PC-3 (cell line): ENCODE measurements around the gene SELE. TPM values are rescaled to one million over a fixed set of nuclear protein-coding genes. Genes with fewer than 3 reads are reported as not detected.

Experiments used
- ATAC-seq: fragments of 200-7000 bp; cut with Tn5 transposase; 2 replicates; pipeline ENCODE4 v1.9.1; 2020; ENCODE audit warnings: mild to moderate bottlenecking, moderate library complexity
- BruUV-seq: library from RNA; stranded (reverse); fragments of 400-500 nt; replicated peaks from 2 replicates; lab custom pipeline; 2021; lab: Mats Ljungman, UMichigan
- CTCF ChIA-PET: fragments of 300-600 bp; sonication (Branson Sonifier 250); formaldehyde crosslinking; loops from one replicate; lab custom pipeline; 2022; ENCODE audit warnings: antibody characterized with exemption; lab: Charles Lee
- POLR2A ChIA-PET: fragments of 300-600 bp; sonication (Branson Sonifier 250); formaldehyde crosslinking; loops from one replicate; lab custom pipeline; 2022; ENCODE audit warnings: antibody characterized with exemption; ENCODE audit not compliant: unreplicated experiment; lab: Charles Lee
- DNase-seq: peaks from one replicate; pipeline ENCODE4 v3.0.0-alpha.2; 2015
- H2AFZ ChIP-seq: fragments of 300-600 bp; sonication (generic); 2 replicates; pipeline ENCODE4 v1.6.0; 2016; ENCODE audit warnings: antibody characterized with exemption, low read length
- H3F3A ChIP-seq: fragments of 300-600 bp; sonication (generic); one replicate; pipeline ENCODE4 v1.6.0; 2017; ENCODE audit warnings: antibody characterized with exemption, low read length, control low read depth, mild to moderate bottlenecking; ENCODE audit not compliant: unreplicated experiment
- H3K27ac ChIP-seq: fragments of 300-600 bp; sonication (generic); 2 replicates; pipeline ENCODE4 v1.5.1; 2016; ENCODE audit warnings: mild to moderate bottlenecking, low read length
- H3K27me3 ChIP-seq: fragments of 300-600 bp; sonication (generic); 2 replicates; pipeline ENCODE4 v1.6.1; 2016; ENCODE audit warnings: low read length, mixed read lengths
- H3K36me3 ChIP-seq: fragments of 300-600 bp; sonication (generic); 2 replicates; pipeline ENCODE4 v1.6.1; 2016; ENCODE audit warnings: low read depth, mixed run types, low read length, mixed read lengths
- H3K4me1 ChIP-seq: fragments of 300-600 bp; sonication (generic); 2 replicates; pipeline ENCODE4 v1.5.1; 2016; ENCODE audit warnings: low read length; ENCODE audit not compliant: insufficient read depth
- H3K4me2 ChIP-seq: fragments of 300-600 bp; sonication (generic); 2 replicates; pipeline ENCODE4 v1.6.0; 2016; ENCODE audit warnings: low read length
- H3K4me3 ChIP-seq: fragments of 300-600 bp; sonication (generic); 2 replicates; pipeline ENCODE4 v1.5.1; 2016; ENCODE audit warnings: mild to moderate bottlenecking, low read length, mixed read lengths
- H3K79me2 ChIP-seq: fragments of 300-600 bp; sonication (generic); 2 replicates; pipeline ENCODE4 v1.6.1; 2017; ENCODE audit warnings: low read length, mixed read lengths
- H3K9ac ChIP-seq: fragments of 300-600 bp; sonication (generic); 2 replicates; pipeline ENCODE4 v1.6.0; 2016; ENCODE audit warnings: mild to moderate bottlenecking, low read length
- H3K9me2 ChIP-seq: fragments of 300-600 bp; sonication (generic); replicated peaks from 2 replicates; pipeline ENCODE4 v1.6.1; 2016; ENCODE audit warnings: mixed run types, low read length, mixed read lengths
- H3K9me3 ChIP-seq: fragments of 300-600 bp; sonication (generic); 2 replicates; pipeline ENCODE4 v1.6.1; 2016; ENCODE audit warnings: low read length, mixed read lengths
- H4K20me1 ChIP-seq: fragments of 300-600 bp; sonication (generic); 2 replicates; pipeline ENCODE4 v1.6.1; 2016; ENCODE audit warnings: low read length, mixed read lengths
- CTCF ChIP-seq: fragments of 300-600 bp; sonication (generic); conservative IDR thresholded peaks from 2 replicates; pipeline ENCODE4 v1.5.1; 2017; ENCODE audit warnings: antibody characterized with exemption, low read depth, mild to moderate bottlenecking, low read length
- EZH2 ChIP-seq: fragments of 300-600 bp; sonication (generic); IDR thresholded peaks from one replicate; pipeline ENCODE4 v1.6.1; 2017; ENCODE audit warnings: antibody characterized with exemption, mild to moderate bottlenecking, low read length; ENCODE audit not compliant: unreplicated experiment
- EZH2phosphoT487 ChIP-seq: fragments of 300-600 bp; sonication (generic); IDR thresholded peaks from 2 replicates; pipeline ENCODE4 v1.6.1; 2018; ENCODE audit warnings: mild to moderate bottlenecking, antibody characterized with exemption, low read length, borderline replicate concordance
- intact Hi-C: fragments of 100-400 bp; cut with micrococcal nuclease; formaldehyde crosslinking; loops from 2 replicates; pipeline ENCODE4 v1.9.0; 2023
- total RNA-seq: library from RNA; depleted of rRNA; stranded (reverse); fragments of >200 nt; gene quantifications from 2 replicates; pipeline ENCODE4 v1.2.3, GENCODE V29; 2014

Gene SELE
- total RNA-seq, 1 experiment from 2014 or later: not detected

GRCh38 chr1:169699707-169700106 is 34.2 kb downstream of the SELE start:
- Histone ChIP-seq H3K36me3 (no peaks in the 10 kb centered on the region), H3K27ac (no peak overlapping the region), H3K9ac (no peak overlapping the region), H3K4me3 (no peak overlapping the region), H4K20me1 (no peaks in the 10 kb centered on the region), H3F3A (no peaks in the 10 kb centered on the region), H3K4me2 (no peak overlapping the region), H3K9me3 (no peaks in the 10 kb centered on the region), H3K9me2 (no peaks in the 10 kb centered on the region), H3K79me2 (no peaks in the 10 kb centered on the region), H2AFZ (no peak overlapping the region), H3K4me1 (peaks cover 10% of the 10 kb centered on the region), H3K27me3 (no peaks in the 10 kb centered on the region)
- intact Hi-C loops: no loop called here
- POLR2A ChIA-PET: no interaction called here
- CTCF ChIA-PET: no interaction called here
- no TSS peak for BruUV-seq
- TF ChIP-seq EZH2 (no peak), CTCF (peak; percentile 17; the same call in 1 of the 2 replicates), EZH2phosphoT487 (no peak)
- DNase-seq: no peak
- ATAC-seq: no peak

- Histone ChIP-seq H3K4me1 (peaks cover 10% of the 10 kb centered on the region), H3F3A (no peaks in the 10 kb centered on the region), H3K79me2 (no peaks in the 10 kb centered on the region), H4K20me1 (no peaks in the 10 kb centered on the region), H3K4me3 (no peak overlapping the region), H3K9ac (no peak overlapping the region), H3K27me3 (no peaks in the 10 kb centered on the region), H3K27ac (no peak overlapping the region), H3K36me3 (no peaks in the 10 kb centered on the region), H2AFZ (no peak overlapping the region), H3K9me3 (no peaks in the 10 kb centered on the region), H3K9me2 (no peaks in the 10 kb centered on the region), H3K4me2 (no peak overlapping the region)
- ChIA-PET CTCF (no interaction called here), POLR2A (no interaction called here)
- ATAC-seq (no peak), DNase-seq (no peak)
- TF ChIP-seq EZH2 (no peak), CTCF (no peak), EZH2phosphoT487 (no peak)
- BruUV-seq: no TSS peak
- intact Hi-C loops: no loop called here
Measured at GRCh38 chr1:169698976-169699375, 34.9 kb downstream of the SELE start.

- Histone ChIP-seq H3K9me2 (no peaks in the 10 kb centered on the region), H3K27ac (no peak overlapping the region), H4K20me1 (no peaks in the 10 kb centered on the region), H3K4me1 (peaks cover 10% of the 10 kb centered on the region), H3K79me2 (no peaks in the 10 kb centered on the region), H3K4me3 (no peak overlapping the region), H3K4me2 (no peak overlapping the region), H3K9ac (no peak overlapping the region), H3F3A (no peaks in the 10 kb centered on the region), H3K27me3 (no peaks in the 10 kb centered on the region), H3K9me3 (no peaks in the 10 kb centered on the region), H3K36me3 (no peaks in the 10 kb centered on the region), H2AFZ (no peak overlapping the region)
- TF ChIP-seq EZH2: no peak
- TF ChIP-seq CTCF: no peak
- TF ChIP-seq EZH2phosphoT487: no peak
- intact Hi-C loops: no loop called here
- BruUV-seq: no TSS peak
- POLR2A ChIA-PET: no interaction called here
- DNase-seq (no peak), ATAC-seq (no peak)
- CTCF ChIA-PET: no interaction called here
Measured at GRCh38 chr1:169697755-169698154, 36.1 kb downstream of the SELE start.
